Endodermal cell (in vitro differentiated cells): ENCODE data around the gene ITGB1BP1. TPM values are rescaled to one million over a fixed set of nuclear protein-coding genes. Genes with fewer than 3 reads are reported as not detected.
"Not testable (repeated sequence)": the region's sequence is repeated elsewhere in the genome, so short reads cannot be mapped to it uniquely, and the experiment has no call there.

Experiments used
- DNase-seq: peaks from one replicate; pipeline ENCODE4 v3.0.0-alpha.2; 2017
- H3K27ac ChIP-seq: 2 replicates; pipeline ENCODE4 v1.5.1; 2013; ENCODE audit warnings: mild to moderate bottlenecking, low read depth, low read length, moderate library complexity
- H3K27me3 ChIP-seq: 2 replicates; pipeline ENCODE4 v1.6.1; 2013; ENCODE audit warnings: mild to moderate bottlenecking, low read length, moderate library complexity; ENCODE audit not compliant: insufficient read depth, control insufficient read depth, poor library complexity, severe bottlenecking
- H3K36me3 ChIP-seq: 2 replicates; pipeline ENCODE4 v1.7.0; 2013; ENCODE audit warnings: mild to moderate bottlenecking, low read length, moderate library complexity; ENCODE audit not compliant: control insufficient read depth, insufficient read depth
- H3K4me1 ChIP-seq: one replicate; pipeline ENCODE4 v1.7.0; 2013; ENCODE audit warnings: low read length; ENCODE audit not compliant: control insufficient read depth, insufficient read depth
- H3K4me3 ChIP-seq: 2 replicates; pipeline ENCODE4 v1.5.1; 2013; ENCODE audit warnings: mild to moderate bottlenecking, low read length, moderate library complexity
- H3K9ac ChIP-seq: 2 replicates; pipeline ENCODE4 v1.6.1; 2013; ENCODE audit warnings: mild to moderate bottlenecking, low read length, moderate library complexity; ENCODE audit not compliant: poor library complexity, severe bottlenecking; ENCODE audit errors: extremely low read depth
- H3K9me3 ChIP-seq: 2 replicates; pipeline ENCODE4 v1.6.1; 2013; ENCODE audit warnings: mild to moderate bottlenecking, low read length, moderate library complexity; ENCODE audit not compliant: control insufficient read depth
- H3K27ac Mint-ChIP-seq: 2 replicates; pipeline ENCODE4 v1.8.0; 2020; ENCODE audit warnings: mixed read lengths
- H3K27me3 Mint-ChIP-seq: 2 replicates; pipeline ENCODE4 v1.8.0; 2021; ENCODE audit warnings: mild to moderate bottlenecking, mixed read lengths; ENCODE audit not compliant: insufficient read depth
- H3K36me3 Mint-ChIP-seq: 2 replicates; pipeline ENCODE4 v1.8.0; 2020; ENCODE audit warnings: low read depth, mixed read lengths
- H3K4me1 Mint-ChIP-seq: 2 replicates; pipeline ENCODE4 v1.8.0; 2020; ENCODE audit warnings: mixed read lengths
- H3K4me3 Mint-ChIP-seq: 2 replicates; pipeline ENCODE4 v1.8.0; 2020; ENCODE audit warnings: mild to moderate bottlenecking, moderate library complexity, mixed read lengths
- H3K9me3 Mint-ChIP-seq: 2 replicates; pipeline ENCODE4 v1.8.0; 2020; ENCODE audit warnings: mild to moderate bottlenecking, mixed read lengths
- WGBS, 2 experiments: methylation state at CpG; one replicate each; pipeline versions ENCODE4 v1.1.5 to v1.1.7; 2013; ENCODE audit warnings: missing lambda C conversion rate in 2 of 2, mixed read lengths in 1 of 2; ENCODE audit not compliant: insufficient coverage in 1 of 2, insufficient read length in 1 of 2; 5-methylcytosine and 5-hydroxymethylcytosine counted together
- total RNA-seq, 2 donors: library from RNA; stranded (reverse); fragmentation: NEBNext Ultra II Directional in 1 of 2; extraction: Animal tissue kit (Norgen Biotek cat#: 25700) in 1 of 2; gene quantifications; 2 replicates in 1 of 2; 3 replicates in 1 of 2; pipeline ENCODE4 v1.2.1, GENCODE V29; 2021
- TF ChIP-seq, protein P1 (sequence below): fragments of 200-600 bp; sonication (generic); conservative IDR thresholded peaks from 2 replicates; pipeline ENCODE4 v1.5.0; 2021; ENCODE audit warnings: antibody characterized with exemption, mild to moderate bottlenecking

ITGB1BP1 gene
- total RNA-seq, 2 donors from 2014 or later: 34.9 to 58.9 TPM

DNA sequence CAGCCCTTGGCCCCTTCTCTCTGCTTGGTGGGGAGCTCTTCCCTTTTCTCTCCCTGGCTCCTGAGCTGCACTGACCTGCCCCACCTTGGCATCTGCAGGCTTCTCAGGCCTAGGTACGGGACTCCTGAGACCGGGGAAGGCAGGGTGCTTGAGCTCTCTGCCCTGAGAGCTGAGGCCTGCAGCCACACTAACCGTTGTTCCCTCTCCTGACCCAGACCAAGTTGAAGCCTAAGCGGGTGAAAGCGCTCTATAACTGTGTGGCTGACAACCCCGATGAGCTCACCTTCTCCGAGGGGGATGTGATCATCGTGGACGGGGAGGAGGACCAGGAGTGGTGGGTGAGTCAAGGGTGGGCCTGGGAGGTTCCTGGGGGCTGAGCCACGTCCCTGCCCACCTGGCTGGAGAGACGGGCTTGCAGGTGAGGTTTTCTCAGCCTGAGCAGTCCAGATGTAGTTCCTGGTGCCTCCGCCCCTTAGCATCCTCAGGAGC, 22.2 kb downstream of the ITGB1BP1 start:
- 92 to 93% methylated on average over 7 to 12 of the region's 12 CpGs for WGBS, 2 experiments
- H3K36me3 ChIP-seq: peaks cover 5% of the 10 kb centered on the region
- H3K4me1 ChIP-seq: no peaks in the 10 kb centered on the region
- Mint-ChIP-seq H3K27ac (no peak overlapping the region), H3K27me3 (no peaks in the 10 kb centered on the region), H3K4me1 (no peaks in the 10 kb centered on the region), H3K4me3 (no peak overlapping the region), H3K9me3 (no peaks in the 10 kb centered on the region), H3K36me3 (no peaks in the 10 kb centered on the region)
- no peak overlapping the region for H3K27ac ChIP-seq
- no peak overlapping the region for H3K9ac ChIP-seq
- DNase-seq: peak; percentile 46
- H3K27me3 ChIP-seq: no peaks in the 10 kb centered on the region
- TF ChIP-seq, protein P1, sequence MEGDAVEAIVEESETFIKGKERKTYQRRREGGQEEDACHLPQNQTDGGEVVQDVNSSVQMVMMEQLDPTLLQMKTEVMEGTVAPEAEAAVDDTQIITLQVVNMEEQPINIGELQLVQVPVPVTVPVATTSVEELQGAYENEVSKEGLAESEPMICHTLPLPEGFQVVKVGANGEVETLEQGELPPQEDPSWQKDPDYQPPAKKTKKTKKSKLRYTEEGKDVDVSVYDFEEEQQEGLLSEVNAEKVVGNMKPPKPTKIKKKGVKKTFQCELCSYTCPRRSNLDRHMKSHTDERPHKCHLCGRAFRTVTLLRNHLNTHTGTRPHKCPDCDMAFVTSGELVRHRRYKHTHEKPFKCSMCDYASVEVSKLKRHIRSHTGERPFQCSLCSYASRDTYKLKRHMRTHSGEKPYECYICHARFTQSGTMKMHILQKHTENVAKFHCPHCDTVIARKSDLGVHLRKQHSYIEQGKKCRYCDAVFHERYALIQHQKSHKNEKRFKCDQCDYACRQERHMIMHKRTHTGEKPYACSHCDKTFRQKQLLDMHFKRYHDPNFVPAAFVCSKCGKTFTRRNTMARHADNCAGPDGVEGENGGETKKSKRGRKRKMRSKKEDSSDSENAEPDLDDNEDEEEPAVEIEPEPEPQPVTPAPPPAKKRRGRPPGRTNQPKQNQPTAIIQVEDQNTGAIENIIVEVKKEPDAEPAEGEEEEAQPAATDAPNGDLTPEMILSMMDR: no peak
- no peaks in the 10 kb centered on the region for H3K9me3 ChIP-seq
- H3K4me3 ChIP-seq: no peak overlapping the region

DNA sequence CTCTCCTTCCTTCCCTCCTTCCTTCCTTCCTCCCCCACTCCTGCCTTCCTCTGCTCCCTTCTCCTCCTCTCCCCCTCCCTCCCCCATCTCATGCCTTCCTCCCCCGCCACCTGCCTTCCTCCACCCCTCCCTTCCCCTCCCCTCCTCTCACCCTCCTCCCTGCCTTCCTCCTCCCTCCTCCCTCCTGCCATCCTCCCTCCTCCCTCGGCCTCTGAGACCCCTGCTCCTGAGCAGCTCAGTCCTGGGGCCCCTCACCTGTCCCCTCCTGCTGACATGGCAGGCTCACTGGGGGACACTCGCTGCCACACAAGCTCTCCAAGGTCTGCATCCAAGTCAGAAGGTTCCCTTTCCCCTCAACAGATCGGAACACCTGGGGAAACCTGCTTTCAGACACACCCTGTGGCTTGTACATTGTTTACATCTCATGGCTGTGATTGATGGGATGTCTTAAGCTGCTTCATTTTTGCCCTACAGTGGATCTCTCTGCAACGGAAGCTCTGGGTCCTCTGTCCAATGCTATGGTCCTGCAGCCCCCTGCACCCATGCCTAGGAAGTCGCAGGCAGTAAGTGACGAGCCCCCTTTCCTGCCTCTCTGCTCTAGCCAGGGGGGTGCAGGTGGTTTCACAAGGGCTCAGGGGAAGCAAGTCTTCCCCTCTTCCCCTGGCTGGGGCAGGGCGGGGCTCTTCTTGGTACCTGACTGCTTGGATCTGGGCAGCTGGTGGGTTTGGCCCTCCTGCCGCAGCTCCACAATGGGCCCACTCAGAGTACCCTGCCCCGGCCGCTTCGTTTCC, 22.9 kb downstream of the ITGB1BP1 start:
- Histone ChIP-seq H3K27ac (peak overlapping the region; percentile 24), H3K36me3 (peaks cover 5% of the 10 kb centered on the region), H3K4me3 (no peak overlapping the region), H3K9ac (no peak overlapping the region), H3K9me3 (no peaks in the 10 kb centered on the region), H3K27me3 (no peaks in the 10 kb centered on the region), H3K4me1 (no peaks in the 10 kb centered on the region)
- H3K36me3 Mint-ChIP-seq: no peaks in the 10 kb centered on the region
- H3K9me3 Mint-ChIP-seq: no peaks in the 10 kb centered on the region
- H3K4me1 Mint-ChIP-seq: no peaks in the 10 kb centered on the region
- peak; percentile 46 for DNase-seq
- H3K27ac Mint-ChIP-seq: no peak overlapping the region
- TF ChIP-seq, protein P1: no peak
- H3K27me3 Mint-ChIP-seq: no peaks in the 10 kb centered on the region
- WGBS, 2 experiments: 89 to 95% methylated on average over 7 to 11 of the region's 12 CpGs
- H3K4me3 Mint-ChIP-seq: no peak overlapping the region

DNA sequence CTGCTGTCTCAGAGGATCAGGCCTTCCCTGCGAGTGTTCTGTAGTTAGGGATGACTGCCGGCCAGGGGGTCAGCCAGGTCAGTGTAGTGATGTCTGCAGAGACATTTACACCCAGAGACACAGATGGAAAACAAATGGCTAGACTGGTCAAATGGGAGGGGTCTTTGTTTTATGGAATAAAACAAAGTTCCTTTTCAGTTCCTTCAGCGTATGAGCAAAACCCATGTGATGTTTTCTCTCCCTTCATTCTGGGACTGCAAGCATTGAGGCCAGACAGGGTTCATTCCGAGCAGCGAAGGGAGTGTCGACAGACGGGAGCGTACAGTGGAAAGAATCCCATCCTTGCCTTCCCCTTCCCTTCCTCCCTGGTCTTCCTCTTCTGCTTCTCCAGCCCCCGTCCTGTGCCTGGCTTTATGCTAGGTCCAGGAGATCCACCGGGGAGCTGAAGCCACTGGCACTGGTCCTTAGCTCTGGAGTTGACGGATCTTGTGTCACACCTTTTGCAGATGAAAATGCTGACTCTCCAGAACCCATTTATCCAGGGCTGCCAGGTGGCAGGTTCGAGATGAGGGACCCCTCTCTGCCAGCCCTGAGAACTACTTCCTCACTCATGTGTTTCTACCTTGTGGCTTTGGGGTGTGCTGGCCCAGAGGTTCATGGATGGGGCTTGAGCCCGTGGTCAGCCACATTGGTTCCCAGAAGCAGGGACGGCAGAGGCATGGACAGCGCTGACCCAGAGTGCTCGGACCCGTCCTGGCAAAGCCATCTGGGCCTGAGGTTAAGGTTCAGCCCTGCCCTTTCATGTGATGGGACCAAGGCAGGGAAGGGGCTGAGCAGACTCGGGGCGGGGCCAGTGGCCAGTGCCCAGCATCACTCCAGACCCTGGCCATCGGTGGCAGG, 24.2 kb downstream of the ITGB1BP1 start:
- Histone ChIP-seq H3K4me3 (no peak overlapping the region), H3K36me3 (peaks cover 5% of the 10 kb centered on the region), H3K9me3 (no peaks in the 10 kb centered on the region), H3K27me3 (no peaks in the 10 kb centered on the region), H3K9ac (no peak overlapping the region), H3K27ac (peak overlapping the region; percentile 51), H3K4me1 (no peaks in the 10 kb centered on the region)
- H3K27ac Mint-ChIP-seq: no peak overlapping the region
- TF ChIP-seq, protein P1: no peak
- H3K27me3 Mint-ChIP-seq: no peaks in the 10 kb centered on the region
- H3K4me1 Mint-ChIP-seq: no peaks in the 10 kb centered on the region
- WGBS, 2 experiments: 92 to 94% methylated on average over 14 to 20 of the region's 20 CpGs
- no peaks in the 10 kb centered on the region for H3K36me3 Mint-ChIP-seq
- no peak overlapping the region for H3K4me3 Mint-ChIP-seq
- H3K9me3 Mint-ChIP-seq: no peaks in the 10 kb centered on the region
- peak; percentile 43 for DNase-seq

DNA sequence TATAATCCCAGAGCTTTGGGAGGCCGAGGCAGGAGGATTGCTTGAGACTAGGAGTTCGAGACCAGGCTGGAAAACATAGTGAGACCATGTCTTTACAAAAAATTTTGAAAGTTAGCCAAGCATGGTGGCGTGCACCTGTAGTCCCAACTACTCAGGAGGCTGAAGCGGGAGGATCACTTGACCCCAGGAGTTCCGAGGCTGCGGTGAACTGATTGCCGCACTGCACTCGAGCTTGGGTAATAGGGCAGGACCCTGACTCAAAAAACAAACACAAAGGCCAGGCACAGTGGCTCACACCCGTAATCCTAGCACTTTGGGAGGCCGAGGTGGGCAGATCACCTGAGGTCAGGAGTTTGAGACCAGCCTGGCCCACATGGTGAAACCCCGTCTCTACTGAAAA, 25.1 kb downstream of the ITGB1BP1 start:
- H3K9me3 Mint-ChIP-seq, H3K36me3 Mint-ChIP-seq, H3K4me1 ChIP-seq, H3K27me3 Mint-ChIP-seq, H3K36me3 ChIP-seq, H3K9me3 ChIP-seq, H3K9ac ChIP-seq, H3K4me1 Mint-ChIP-seq, H3K27ac ChIP-seq, H3K4me3 Mint-ChIP-seq, H3K27me3 ChIP-seq, H3K4me3 ChIP-seq, H3K27ac Mint-ChIP-seq: not testable (repeated sequence)
- peak; percentile 30 for DNase-seq
- 92 to 95% methylated on average over 11 of the region's 11 CpGs for WGBS, 2 experiments
